Testis (tissue), 3 donors: ENCODE results near the gene CTDSPL. TPM values are rescaled to one million over a fixed set of nuclear protein-coding genes. Genes with fewer than 3 reads are reported as not detected.

Experiments used
- DNase-seq: peaks from one replicate; pipeline ENCODE4 v3.0.0-alpha.2; 2019
- H3K27ac ChIP-seq, 2 donors: fragments of 200-600 bp; sonication (generic); one replicate each; pipeline ENCODE4 v1.5.1; 2019
- H3K27me3 ChIP-seq: fragments of 200-600 bp; sonication (generic); one replicate; pipeline ENCODE4 v1.5.1; 2019
- H3K36me3 ChIP-seq: fragments of 200-600 bp; sonication (generic); one replicate; pipeline ENCODE4 v1.5.1; 2017; ENCODE audit warnings: low read depth; ENCODE audit errors: missing control alignments
- H3K4me1 ChIP-seq: fragments of 200-600 bp; sonication (generic); one replicate; pipeline ENCODE4 v1.5.1; 2019
- H3K4me3 ChIP-seq, 2 donors: fragments of 200-600 bp; sonication (generic); one replicate each; pipeline ENCODE4 v1.5.1; 2017 to 2019
- H3K9me3 ChIP-seq: fragments of 200-600 bp; sonication (generic); one replicate; pipeline ENCODE4 v1.5.1; 2017
- POLR2A ChIP-seq: fragments of 450-650 bp; IDR thresholded peaks from one replicate; pipeline ENCODE4 v1.6.1; 2017; ENCODE audit warnings: antibody characterized with exemption, mild to moderate bottlenecking, moderate library complexity
- WGBS, 2 donors: methylation state at CpG; one replicate each; pipeline ENCODE4 v1.1.5; 2018; 5-methylcytosine and 5-hydroxymethylcytosine counted together
- intact Hi-C: fragments of 100-400 bp; cut with DNase I; formaldehyde crosslinking; loops from one replicate; pipeline ENCODE4 v1.15.1; 2023; ENCODE audit warnings: low total_unique reads
- polyA plus RNA-seq: library from polyadenylated mRNA; stranded (reverse); fragments of 350-450 nt; fragmentation: Illumina TruSeq; extraction: RNeasy Lipid Tissue Mini Kit (QIAGEN cat#74804); gene quantifications from one replicate; pipeline ENCODE4 v1.2.3, GENCODE V29; 2014; ENCODE audit warnings: low read depth, low replicate concordance; ENCODE audit not compliant: insufficient read depth
- total RNA-seq, 2 donors: library from RNA; depleted of rRNA; stranded (reverse); fragments of >200 nt; gene quantifications; one replicate each; pipeline ENCODE4 v1.2.3, GENCODE V29; 2016
- TF ChIP-seq, protein P1 (sequence below), 3 experiments: fragments of 450-650 bp in 2 of 3; fragments of 200-600 bp in 1 of 3; sonication (generic) in 1 of 3; IDR thresholded peaks; one replicate each; pipeline ENCODE4 v1.5.1; 2016 to 2019; ENCODE audit warnings: antibody characterized with exemption in 3 of 3, mild to moderate bottlenecking in 2 of 3, moderate library complexity in 1 of 3

CTDSPL gene
- total and polyA plus RNA-seq, 3 donors from 2014 or later, result 24.4 to 43.0 (median 32.4) TPM

DNA sequence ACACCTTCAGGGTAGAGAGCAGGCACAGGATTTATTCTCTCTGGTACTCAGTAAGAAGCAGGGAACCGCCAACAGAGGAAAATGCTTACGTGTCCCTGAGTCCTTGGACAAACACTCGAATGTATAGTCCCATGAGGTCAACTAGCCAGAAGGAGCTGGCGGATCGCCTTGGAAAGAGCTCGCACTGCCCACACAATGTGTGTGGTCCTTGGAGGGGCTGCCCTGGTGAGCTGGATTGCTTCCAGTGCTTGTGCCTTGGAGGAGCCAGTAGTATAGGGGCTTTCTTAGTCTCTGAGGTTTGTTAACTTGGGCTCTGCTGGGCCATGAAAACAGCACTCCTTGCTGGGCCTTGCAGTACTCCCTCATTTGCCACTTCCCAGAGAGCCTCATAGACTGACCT, 88.2 kb downstream of the CTDSPL start:
- Histone ChIP-seq H3K4me1 (peaks cover 29% of the 10 kb centered on the region), H3K27ac (peak overlapping the region; percentile 21), H3K9me3 (no peaks in the 10 kb centered on the region), H3K27me3 (no peaks in the 10 kb centered on the region), H3K4me3 (no peak overlapping the region), H3K36me3 (no peaks in the 10 kb centered on the region)
- intact Hi-C loops, result no loop called here
- 42 to 55% methylated on average over 6 of the region's 6 CpGs for WGBS, 2 donors
- peak; percentile 62 for DNase-seq
- TF ChIP-seq, protein P1, sequence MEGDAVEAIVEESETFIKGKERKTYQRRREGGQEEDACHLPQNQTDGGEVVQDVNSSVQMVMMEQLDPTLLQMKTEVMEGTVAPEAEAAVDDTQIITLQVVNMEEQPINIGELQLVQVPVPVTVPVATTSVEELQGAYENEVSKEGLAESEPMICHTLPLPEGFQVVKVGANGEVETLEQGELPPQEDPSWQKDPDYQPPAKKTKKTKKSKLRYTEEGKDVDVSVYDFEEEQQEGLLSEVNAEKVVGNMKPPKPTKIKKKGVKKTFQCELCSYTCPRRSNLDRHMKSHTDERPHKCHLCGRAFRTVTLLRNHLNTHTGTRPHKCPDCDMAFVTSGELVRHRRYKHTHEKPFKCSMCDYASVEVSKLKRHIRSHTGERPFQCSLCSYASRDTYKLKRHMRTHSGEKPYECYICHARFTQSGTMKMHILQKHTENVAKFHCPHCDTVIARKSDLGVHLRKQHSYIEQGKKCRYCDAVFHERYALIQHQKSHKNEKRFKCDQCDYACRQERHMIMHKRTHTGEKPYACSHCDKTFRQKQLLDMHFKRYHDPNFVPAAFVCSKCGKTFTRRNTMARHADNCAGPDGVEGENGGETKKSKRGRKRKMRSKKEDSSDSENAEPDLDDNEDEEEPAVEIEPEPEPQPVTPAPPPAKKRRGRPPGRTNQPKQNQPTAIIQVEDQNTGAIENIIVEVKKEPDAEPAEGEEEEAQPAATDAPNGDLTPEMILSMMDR (IDR thresholded peaks at IDR 0.05), result no peak
- no peak for TF ChIP-seq POLR2A

DNA sequence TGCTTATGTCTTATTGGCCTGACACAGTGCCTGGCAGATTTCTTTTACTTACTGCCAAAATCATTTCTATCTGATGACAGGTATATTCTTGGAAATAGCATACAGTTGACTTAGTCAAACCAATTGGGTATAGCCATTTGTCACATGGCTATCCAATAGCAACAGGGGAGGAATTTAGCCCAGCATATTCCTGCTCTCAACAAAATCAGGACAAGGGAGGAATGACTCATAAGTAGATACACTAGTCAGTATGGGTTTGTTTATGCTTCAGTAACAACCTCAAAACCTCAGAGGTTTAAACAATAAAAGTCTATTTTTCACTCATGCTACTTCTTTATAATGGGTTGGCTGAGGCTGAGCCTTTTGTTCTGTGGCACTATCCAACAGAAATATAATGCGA, 90.9 kb downstream of the CTDSPL start:
- no peak overlapping the region for H3K27ac ChIP-seq
- WGBS, 2 donors, result 89 to 97% methylated on average over 1 of the region's 1 CpG

DNA sequence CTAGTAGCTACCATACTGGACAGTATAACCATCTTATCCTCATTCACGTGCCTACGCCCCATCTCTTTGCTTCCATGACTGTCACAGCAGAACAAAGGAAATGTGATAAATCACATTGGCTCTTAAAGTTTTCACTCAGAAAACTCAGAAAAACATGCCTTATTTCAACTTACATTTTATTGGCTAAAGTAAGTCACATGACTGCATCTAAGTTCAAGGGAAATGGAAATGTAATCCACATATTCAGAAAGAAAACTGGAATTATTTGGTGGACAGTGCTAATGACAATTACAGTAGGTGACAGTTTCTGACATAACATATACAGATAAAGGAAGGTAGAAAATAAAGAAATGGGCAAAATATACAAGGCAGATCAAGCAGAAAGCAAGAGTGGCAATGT, 91.5 kb downstream of the CTDSPL start:
- WGBS, 2 donors, result 92 to 99% methylated on average over 2 of the region's 2 CpGs

More for the DNA sequence above, 90.9 kb downstream of the CTDSPL start:
- Histone ChIP-seq H3K4me3 (no peak overlapping the region), H3K36me3 (no peaks in the 10 kb centered on the region), H3K27me3 (no peaks in the 10 kb centered on the region), H3K9me3 (no peaks in the 10 kb centered on the region), H3K4me1 (peaks cover 19% of the 10 kb centered on the region)
- intact Hi-C loops, result no loop called here
- TF ChIP-seq, protein P1 (IDR thresholded peaks at IDR 0.05), result no peak
- no peak for TF ChIP-seq POLR2A
- no peak for DNase-seq

DNA sequence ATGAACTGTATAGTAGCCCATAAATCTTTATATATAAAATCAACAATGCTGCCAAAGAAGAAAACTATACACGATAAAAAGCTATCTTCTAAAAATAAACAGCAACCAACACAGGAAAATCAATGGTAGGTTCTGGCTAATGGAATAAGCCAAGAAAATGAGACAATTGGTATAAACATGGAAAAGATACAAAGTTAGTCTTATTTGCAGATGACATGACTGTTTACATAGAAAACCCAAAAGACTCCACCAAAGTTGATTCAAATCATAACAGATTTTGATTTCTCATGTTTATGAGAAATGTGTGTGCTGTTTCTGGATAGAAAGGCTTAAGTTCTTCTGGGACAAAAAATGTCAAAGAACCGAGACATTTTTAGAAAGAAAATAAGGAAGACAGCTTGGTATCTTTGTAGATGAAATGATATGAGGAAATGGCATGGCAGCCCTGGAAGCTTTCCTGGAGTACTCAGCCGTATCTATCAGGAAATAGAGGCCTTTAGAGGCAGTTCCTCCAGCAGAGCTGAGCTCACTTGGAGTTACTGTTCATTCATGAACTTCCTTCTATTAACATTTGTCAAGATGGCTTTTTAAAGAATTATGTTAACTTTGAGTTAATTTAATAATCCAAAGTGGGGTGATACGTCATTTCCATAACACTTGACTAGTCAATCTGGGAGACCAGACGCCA, 92.2 kb downstream of the CTDSPL start:
- no peaks in the 10 kb centered on the region for H3K27me3 ChIP-seq
- DNase-seq, result no peak
- H3K4me3 ChIP-seq, result no peak overlapping the region
- peaks cover 20% of the 10 kb centered on the region for H3K4me1 ChIP-seq
- peak overlapping the region in 1 of 2 donors; percentile 29 for H3K27ac ChIP-seq
- WGBS, 2 donors, result 79 to 80% methylated on average over 5 of the region's 5 CpGs
- intact Hi-C loops, result no loop called here
- H3K36me3 ChIP-seq, result no peaks in the 10 kb centered on the region
- TF ChIP-seq, protein P1 (IDR thresholded peaks at IDR 0.05), result no peak
- no peak for TF ChIP-seq POLR2A
- H3K9me3 ChIP-seq, result no peaks in the 10 kb centered on the region

More for the DNA sequence above, 91.5 kb downstream of the CTDSPL start:
- DNase-seq, result no peak
- Histone ChIP-seq H3K36me3 (no peaks in the 10 kb centered on the region), H3K4me3 (no peak overlapping the region), H3K27ac (no peak overlapping the region), H3K4me1 (peaks cover 20% of the 10 kb centered on the region), H3K27me3 (no peaks in the 10 kb centered on the region), H3K9me3 (no peaks in the 10 kb centered on the region)
- intact Hi-C loops, result no loop called here
- no peak for TF ChIP-seq POLR2A
- TF ChIP-seq, protein P1 (IDR thresholded peaks at IDR 0.05), result no peak

DNA sequence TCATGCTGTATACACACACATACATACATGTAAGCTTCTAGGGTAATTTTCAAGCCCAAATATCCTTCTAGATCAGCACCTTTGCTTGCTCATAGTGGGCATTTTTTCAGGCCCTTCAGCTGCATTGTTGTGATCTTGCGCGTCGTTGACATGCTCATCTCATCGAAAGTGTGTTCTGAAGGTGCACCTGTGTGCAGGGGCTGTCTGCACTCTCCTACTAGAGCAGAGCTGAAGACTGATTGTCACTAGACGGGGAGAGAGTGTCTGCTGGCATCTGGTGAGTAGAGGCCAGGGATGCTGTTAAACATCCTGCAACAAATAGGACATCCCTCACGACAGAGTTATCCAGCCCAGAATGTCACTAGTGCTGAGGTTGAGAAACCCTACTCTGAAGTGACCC, 93.2 kb downstream of the CTDSPL start:
- Histone ChIP-seq H3K36me3 (no peaks in the 10 kb centered on the region), H3K4me3 (no peak overlapping the region), H3K27me3 (no peaks in the 10 kb centered on the region), H3K4me1 (peaks cover 16% of the 10 kb centered on the region), H3K9me3 (no peaks in the 10 kb centered on the region), H3K27ac (peak overlapping the region in 1 of 2 donors; percentile 86)
- no peak for TF ChIP-seq POLR2A
- TF ChIP-seq, protein P1 (IDR thresholded peaks at IDR 0.05), result no peak
- DNase-seq, result no peak
- 92 to 96% methylated on average over 6 of the region's 6 CpGs for WGBS, 2 donors
- intact Hi-C loops, result no loop called here
